ENCODE measurements around the gene QRICH2.

QRICH2 gene

DNA sequence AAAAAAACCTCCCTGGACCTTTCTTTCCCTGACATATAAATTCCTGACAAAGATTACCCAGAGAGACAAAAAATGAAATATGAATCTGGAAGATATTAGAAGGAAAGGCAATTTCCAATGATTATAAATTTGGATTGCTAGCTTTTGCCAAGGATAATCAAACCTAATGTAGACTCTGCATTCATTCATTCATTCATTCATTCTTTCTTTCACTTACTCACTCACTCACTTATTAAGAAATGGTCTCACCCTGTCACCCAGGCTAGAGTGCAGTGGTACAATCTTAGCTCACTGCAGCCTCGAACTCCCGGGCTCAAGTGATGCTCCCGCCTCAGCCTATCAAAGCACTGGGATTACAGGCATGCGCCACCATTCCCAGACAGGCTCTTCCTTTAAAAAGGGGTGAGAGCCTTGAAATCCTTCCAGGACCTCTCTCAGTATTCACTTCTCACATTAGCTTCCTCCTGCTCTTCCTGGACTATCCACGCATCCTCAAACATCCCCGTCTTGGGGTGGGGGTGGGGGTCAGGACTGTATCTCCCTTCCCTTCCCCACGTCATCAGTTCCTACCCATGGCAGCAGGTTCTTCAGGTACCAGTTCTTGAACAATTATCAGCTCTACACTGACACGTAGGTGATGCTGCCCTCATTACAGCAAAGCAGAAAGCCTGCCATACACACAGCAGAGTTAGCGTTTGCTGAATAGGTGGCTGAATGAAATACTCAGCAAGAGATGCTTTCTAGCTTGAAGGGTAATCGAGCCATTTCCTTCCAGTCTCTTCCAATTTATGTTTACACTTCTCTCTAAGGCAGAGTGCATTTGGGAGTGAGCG lies 25.8 kb upstream of the QRICH2 start:
- Histone ChIP-seq H2AK5ac (ENCODE audit: low read length, severe bottlenecking) (no peak overlapping the region), H2BK5ac (ENCODE audit: low read depth, low read length, poor library complexity, severe bottlenecking) (no peak overlapping the region), H3K79me1 (replicated peaks; ENCODE audit: low read length, poor library complexity, severe bottlenecking) (peaks cover 16% of the 10 kb centered on the region), H3K4ac (ENCODE audit: low read depth in 1 of 2, low read length in 2 of 2) (no peak overlapping the region), H3K9me3 (ENCODE audit: control insufficient read depth, low read length) (no peaks in the 10 kb centered on the region), H4K8ac (ENCODE audit: low read length) (no peak overlapping the region), H3K4me3 (ENCODE audit: insufficient read depth in 1 of 2, low read depth in 1 of 2, low read length in 2 of 2) (no peak overlapping the region), H2AFZ (ENCODE audit: low read depth, low read length) (no peak overlapping the region), H4K91ac (ENCODE audit: low read length) (no peak overlapping the region), H2BK12ac (ENCODE audit: low read length in 2 of 2) (no peak overlapping the region), H3K27ac (ENCODE audit: low read length, poor library complexity, severe bottlenecking) (no peak overlapping the region), H3K4me1 (ENCODE audit: control insufficient read depth, insufficient read depth, low read depth, low read length) (peaks cover 4% of the 10 kb centered on the region), H2BK15ac (ENCODE audit: low read depth, poor library complexity, severe bottlenecking) (peak overlapping the region; percentile 16), H3K36me3 (ENCODE audit: control insufficient read depth in 1 of 2, insufficient read depth in 2 of 2, low read depth in 1 of 2, low read length in 2 of 2) (peaks cover 10 to 29% of the 10 kb centered on the region in 2 experiments), H3K23ac (ENCODE audit: low read length in 2 of 2) (no peak overlapping the region), H3K9ac (ENCODE audit: low read length) (no peak overlapping the region), H3K18ac (ENCODE audit: low read depth in 1 of 2, low read length in 2 of 2) (no peak overlapping the region), H3K4me2 (ENCODE audit: low read length, poor library complexity, severe bottlenecking) (no peak overlapping the region), H3K14ac (ENCODE audit: low read length in 2 of 2) (no peak overlapping the region), H3K27me3 (ENCODE audit: control insufficient read depth in 1 of 2, insufficient read depth in 1 of 2, low read length in 2 of 2) (no peaks in the 10 kb centered on the region), H2BK120ac (ENCODE audit: low read depth, low read length) (no peak overlapping the region)
- WGBS: 89% methylated on average over 10 of the region's 11 CpGs
- DNase-seq: no peak

- Histone ChIP-seq H2BK120ac (ENCODE audit: low read depth, low read length) (no peak overlapping the region), H3K36me3 (ENCODE audit: control insufficient read depth in 1 of 2, insufficient read depth in 2 of 2, low read depth in 1 of 2, low read length in 2 of 2) (peaks cover 25 to 52% of the 10 kb centered on the region in 2 experiments), H2BK12ac (ENCODE audit: low read length in 2 of 2) (no peak overlapping the region), H4K91ac (ENCODE audit: low read length) (no peak overlapping the region), H3K4me1 (ENCODE audit: control insufficient read depth, insufficient read depth, low read depth, low read length) (peaks cover 1% of the 10 kb centered on the region), H4K8ac (ENCODE audit: low read length) (no peak overlapping the region), H3K27ac (ENCODE audit: low read length, poor library complexity, severe bottlenecking) (no peak overlapping the region), H3K18ac (ENCODE audit: low read depth in 1 of 2, low read length in 2 of 2) (no peak overlapping the region), H3K79me1 (replicated peaks; ENCODE audit: low read length, poor library complexity, severe bottlenecking) (peaks cover 20% of the 10 kb centered on the region), H3K14ac (ENCODE audit: low read length in 2 of 2) (no peak overlapping the region), H3K9ac (ENCODE audit: low read length) (no peak overlapping the region), H3K9me3 (ENCODE audit: control insufficient read depth, low read length) (no peaks in the 10 kb centered on the region), H2BK15ac (ENCODE audit: low read depth, poor library complexity, severe bottlenecking) (no peak overlapping the region), H3K27me3 (ENCODE audit: control insufficient read depth in 1 of 2, insufficient read depth in 1 of 2, low read length in 2 of 2) (no peaks in the 10 kb centered on the region), H2AFZ (ENCODE audit: low read depth, low read length) (no peak overlapping the region), H3K4me2 (ENCODE audit: low read length, poor library complexity, severe bottlenecking) (no peak overlapping the region), H3K4ac (ENCODE audit: low read depth in 1 of 2, low read length in 2 of 2) (no peak overlapping the region), H2BK5ac (ENCODE audit: low read depth, low read length, poor library complexity, severe bottlenecking) (no peak overlapping the region), H3K23ac (ENCODE audit: low read length in 2 of 2) (no peak overlapping the region), H2AK5ac (ENCODE audit: low read length, severe bottlenecking) (no peak overlapping the region), H3K4me3 (ENCODE audit: insufficient read depth in 1 of 2, low read depth in 1 of 2, low read length in 2 of 2) (no peak overlapping the region)
- no peak for DNase-seq
- no CpG with 5 or more reads among the region's 2 CpGs for WGBS
These were observed 23.0 kb upstream of the QRICH2 start for GRCh38 chr17:76331083-76331482.

- no peak for DNase-seq
- no peak overlapping the region for H3K4me3 ChIP-seq (ENCODE audit: insufficient read depth in 1 of 2, low read depth in 1 of 2, low read length in 2 of 2)
- H4K91ac ChIP-seq (ENCODE audit: low read length): no peak overlapping the region
- 99% methylated on average over 7 of the region's 8 CpGs for WGBS
- H4K8ac ChIP-seq (ENCODE audit: low read length): no peak overlapping the region
- H2BK15ac ChIP-seq (ENCODE audit: low read depth, poor library complexity, severe bottlenecking): no peak overlapping the region
- no peak overlapping the region for H3K18ac ChIP-seq (ENCODE audit: low read depth in 1 of 2, low read length in 2 of 2)
- no peak overlapping the region for H2AK5ac ChIP-seq (ENCODE audit: low read length, severe bottlenecking)
- H3K23ac ChIP-seq (ENCODE audit: low read length in 2 of 2): no peak overlapping the region
- H3K14ac ChIP-seq (ENCODE audit: low read length in 2 of 2): no peak overlapping the region
- no peak overlapping the region for H3K4ac ChIP-seq (ENCODE audit: low read depth in 1 of 2, low read length in 2 of 2)
- H2BK12ac ChIP-seq (ENCODE audit: low read length in 2 of 2): no peak overlapping the region
- no peak overlapping the region for H2BK120ac ChIP-seq (ENCODE audit: low read depth, low read length)
- no peak overlapping the region for H2BK5ac ChIP-seq (ENCODE audit: low read depth, low read length, poor library complexity, severe bottlenecking)
- peaks cover 25 to 55% of the 10 kb centered on the region in 2 experiments for H3K36me3 ChIP-seq (ENCODE audit: control insufficient read depth in 1 of 2, insufficient read depth in 2 of 2, low read depth in 1 of 2, low read length in 2 of 2)
- no peak overlapping the region for H3K9ac ChIP-seq (ENCODE audit: low read length)
- H3K4me1 ChIP-seq (ENCODE audit: control insufficient read depth, insufficient read depth, low read depth, low read length): no peaks in the 10 kb centered on the region
- H3K27me3 ChIP-seq (ENCODE audit: control insufficient read depth in 1 of 2, insufficient read depth in 1 of 2, low read length in 2 of 2): no peaks in the 10 kb centered on the region
- H3K79me1 ChIP-seq (replicated peaks; ENCODE audit: low read length, poor library complexity, severe bottlenecking): peaks cover 15% of the 10 kb centered on the region
- no peak overlapping the region for H2AFZ ChIP-seq (ENCODE audit: low read depth, low read length)
- no peak overlapping the region for H3K27ac ChIP-seq (ENCODE audit: low read length, poor library complexity, severe bottlenecking)
- no peak overlapping the region for H3K4me2 ChIP-seq (ENCODE audit: low read length, poor library complexity, severe bottlenecking)
- no peaks in the 10 kb centered on the region for H3K9me3 ChIP-seq (ENCODE audit: control insufficient read depth, low read length)
These were observed 21.6 kb upstream of the QRICH2 start for GRCh38 chr17:76329664-76330063.

GRCh38 chr17:76327696-76328095 lies 19.6 kb upstream of the QRICH2 start:
- Histone ChIP-seq H2AFZ (ENCODE audit: low read depth, low read length) (no peak overlapping the region), H2BK15ac (ENCODE audit: low read depth, poor library complexity, severe bottlenecking) (no peak overlapping the region)

More at GRCh38 chr17:76327696-76328095, 19.6 kb upstream of the QRICH2 start:
- Histone ChIP-seq H3K36me3 (ENCODE audit: control insufficient read depth in 1 of 2, insufficient read depth in 2 of 2, low read depth in 1 of 2, low read length in 2 of 2) (peaks cover 33 to 63% of the 10 kb centered on the region in 2 experiments), H3K79me1 (replicated peaks; ENCODE audit: low read length, poor library complexity, severe bottlenecking) (peaks cover 12% of the 10 kb centered on the region), H2BK5ac (ENCODE audit: low read depth, low read length, poor library complexity, severe bottlenecking) (no peak overlapping the region), H4K8ac (ENCODE audit: low read length) (no peak overlapping the region), H3K4ac (ENCODE audit: low read depth in 1 of 2, low read length in 2 of 2) (no peak overlapping the region), H3K4me3 (ENCODE audit: insufficient read depth in 1 of 2, low read depth in 1 of 2, low read length in 2 of 2) (no peak overlapping the region), H3K4me2 (ENCODE audit: low read length, poor library complexity, severe bottlenecking) (no peak overlapping the region), H4K91ac (ENCODE audit: low read length) (no peak overlapping the region), H3K9me3 (ENCODE audit: control insufficient read depth, low read length) (no peaks in the 10 kb centered on the region), H3K4me1 (ENCODE audit: control insufficient read depth, insufficient read depth, low read depth, low read length) (no peaks in the 10 kb centered on the region), H3K27me3 (ENCODE audit: control insufficient read depth in 1 of 2, insufficient read depth in 1 of 2, low read length in 2 of 2) (no peaks in the 10 kb centered on the region), H2BK12ac (ENCODE audit: low read length in 2 of 2) (no peak overlapping the region), H3K27ac (ENCODE audit: low read length, poor library complexity, severe bottlenecking) (no peak overlapping the region), H3K9ac (ENCODE audit: low read length) (no peak overlapping the region), H3K23ac (ENCODE audit: low read length in 2 of 2) (no peak overlapping the region), H3K14ac (ENCODE audit: low read length in 2 of 2) (no peak overlapping the region), H2AK5ac (ENCODE audit: low read length, severe bottlenecking) (no peak overlapping the region), H3K18ac (ENCODE audit: low read depth in 1 of 2, low read length in 2 of 2) (no peak overlapping the region), H2BK120ac (ENCODE audit: low read depth, low read length) (no peak overlapping the region)
- over 99% methylated on average over 6 of the region's 6 CpGs for WGBS
- no peak for DNase-seq

All from mesenchymal stem cell (in vitro differentiated cells and primary cell).